SIG-M5 (cell line): ENCODE results near the gene OR2B6.
"Not testable (repeated sequence)": the region's sequence is repeated elsewhere in the genome, so short reads cannot be mapped to it uniquely, and the experiment has no call there.

Experiments
- DNase-seq: peaks from one replicate; lab custom pipeline; 2025; lab: John Stamatoyannopoulos, UW

OR2B6 gene

GRCh38 chr6:27956941-27957340, at the start of gene OR2B6:
Gene OR2B6 (plus strand): TSS chr6:27957241. CDS start chr6:27957241, 0 bp downstream.
- DNase-seq: no peak

- no peak for DNase-seq
Measured at GRCh38 chr6:27908017-27908416, 49.0 kb upstream of the OR2B6 start.

GRCh38 chr6:27911956-27912446, 45.0 kb upstream of the OR2B6 start, which contains the start of gene OR2B2:
Gene OR2B2 (minus strand): TSS chr6:27912396. CDS start chr6:27912319, 77 bp downstream.
- DNase-seq: no peak

GRCh38 chr6:27922949-27923348, 34.1 kb upstream of the OR2B6 start:
- DNase-seq: no peak

GRCh38 chr6:27924179-27924578, 32.9 kb upstream of the OR2B6 start:
- DNase-seq: no peak

GRCh38 chr6:27928041-27928440, 29.0 kb upstream of the OR2B6 start:
- DNase-seq: not testable (repeated sequence)

GRCh38 chr6:27929930-27930329, 27.1 kb upstream of the OR2B6 start:
- not testable (repeated sequence) for DNase-seq

- no peak for DNase-seq
Measured at GRCh38 chr6:27931209-27931608, 25.8 kb upstream of the OR2B6 start.

- no peak for DNase-seq
Measured at GRCh38 chr6:27940766-27941165, 16.3 kb upstream of the OR2B6 start.

GRCh38 chr6:27943072-27943471, 14.0 kb upstream of the OR2B6 start:
- DNase-seq: not testable (repeated sequence)

- DNase-seq: no peak
Measured at GRCh38 chr6:27948237-27948636, 8.8 kb upstream of the OR2B6 start.

GRCh38 chr6:27951040-27951439, 6.0 kb upstream of the OR2B6 start:
- DNase-seq: no peak

- no peak for DNase-seq
Measured at GRCh38 chr6:27957516-27957915, 475 bp downstream of the OR2B6 start.

GRCh38 chr6:27962506-27962905, 5.5 kb downstream of the OR2B6 start:
- no peak for DNase-seq

- DNase-seq: no peak
Measured at GRCh38 chr6:27966044-27966443, 9.0 kb downstream of the OR2B6 start.

- no peak for DNase-seq
Measured at GRCh38 chr6:27966816-27967426, 9.9 kb downstream of the OR2B6 start.

- DNase-seq: no peak
Measured at GRCh38 chr6:27970444-27970843, 13.4 kb downstream of the OR2B6 start.

GRCh38 chr6:27972750-27973149, 15.7 kb downstream of the OR2B6 start:
- DNase-seq: no peak

GRCh38 chr6:27977387-27977786, 20.3 kb downstream of the OR2B6 start:
- DNase-seq: no peak

GRCh38 chr6:27978705-27979104, 21.7 kb downstream of the OR2B6 start:
- no peak for DNase-seq

GRCh38 chr6:27980111-27980510, 23.1 kb downstream of the OR2B6 start:
- DNase-seq: no peak

GRCh38 chr6:27986928-27987725, 30.1 kb downstream of the OR2B6 start:
- no peak for DNase-seq

GRCh38 chr6:27994616-27995015, 37.6 kb downstream of the OR2B6 start:
- no peak for DNase-seq
